Right lobe of liver (tissue), 4 donors: ENCODE results near the gene SLC1A3.

Experiments
- CTCF ChIP-seq, 4 donors: fragments of 200-600 bp in 3 of 4; fragments of 450-650 bp in 1 of 4; IDR thresholded peaks; one replicate each; pipeline versions ENCODE4 v1.5.1 to v1.8.0; 2016 to 2022; ENCODE audit warnings: antibody characterized with exemption in 4 of 4, mild to moderate bottlenecking in 2 of 4
- POLR2A ChIP-seq: fragments of 450-650 bp; IDR thresholded peaks from one replicate; pipeline ENCODE4 v1.6.1; 2017; ENCODE audit warnings: antibody characterized with exemption, mild to moderate bottlenecking
- donor health status: DM: no; HTN: no; CAD: no.
- donor health status: DM: no; HTN: no; CAD: no.
- donor health status: DM: no; HTN: yes; CAD: no.

- TF ChIP-seq CTCF (IDR thresholded peaks at IDR 0.05) (no peak), POLR2A (no peak)
These were observed 29.7 kb upstream of the SLC1A3 start for GRCh38 chr5:36576721-36577120.
